Astrocyte (in vitro differentiated cells and primary cell): ENCODE results near the gene EPS8L3. TPM values are rescaled to one million over a fixed set of nuclear protein-coding genes. Genes with fewer than 3 reads are reported as not detected.
"Not testable (repeated sequence)": the region's sequence is repeated elsewhere in the genome, so short reads cannot be mapped to it uniquely, and the experiment has no call there.

Experiments used
- DNase-seq: peaks from one replicate; pipeline ENCODE4 v3.0.0-alpha.2; 2010; ENCODE audit warnings: low read depth
- FAIRE-seq: peaks from 2 replicates; lab custom pipeline; 2011; peaks lifted over from hg19 to GRCh38; lab: Jason Lieb, UNC
- H2AFZ ChIP-seq: 2 replicates; pipeline ENCODE4 v1.6.0; 2012; ENCODE audit warnings: low read depth, low read length, inconsistent platforms
- H3K27ac ChIP-seq: 2 replicates; pipeline ENCODE4 v1.5.1; 2011; ENCODE audit warnings: low read depth, low read length, inconsistent platforms
- H3K27me3 ChIP-seq: 2 replicates; pipeline ENCODE4 v1.6.0; 2011; ENCODE audit warnings: low read length, inconsistent platforms; ENCODE audit not compliant: insufficient read depth
- H3K36me3 ChIP-seq: 2 replicates; pipeline ENCODE4 v1.5.1; 2011; ENCODE audit warnings: low read length, inconsistent platforms; ENCODE audit not compliant: insufficient read depth
- H3K4me1 ChIP-seq: 2 replicates; pipeline ENCODE4 v1.5.1; 2011; ENCODE audit warnings: low read length, inconsistent platforms; ENCODE audit not compliant: insufficient read depth
- H3K4me2 ChIP-seq: 2 replicates; pipeline ENCODE4 v1.6.0; 2012; ENCODE audit warnings: low read length, inconsistent platforms
- H3K4me3 ChIP-seq: 2 replicates; pipeline ENCODE4 v1.5.1; 2011; ENCODE audit warnings: low read depth, mild to moderate bottlenecking, low read length, inconsistent platforms; ENCODE audit not compliant: insufficient read depth
- H3K79me2 ChIP-seq: 2 replicates; pipeline ENCODE4 v1.6.0; 2012; ENCODE audit warnings: mild to moderate bottlenecking, low read length, inconsistent platforms; ENCODE audit not compliant: insufficient read depth
- H3K9ac ChIP-seq: 2 replicates; pipeline ENCODE4 v1.6.0; 2012; ENCODE audit warnings: mild to moderate bottlenecking, low read length, inconsistent platforms
- H3K9me3 ChIP-seq: 2 replicates; pipeline ENCODE4 v1.5.1; 2012; ENCODE audit warnings: low read depth, mild to moderate bottlenecking, low read length, inconsistent platforms; ENCODE audit not compliant: insufficient read depth
- H4K20me1 ChIP-seq: 2 replicates; pipeline ENCODE4 v1.6.0; 2012; ENCODE audit warnings: low read length, inconsistent platforms; ENCODE audit not compliant: insufficient read depth
- H3K27ac Mint-ChIP-seq: one replicate; pipeline ENCODE4 v1.8.0; 2021; ENCODE audit warnings: mild to moderate bottlenecking, mixed read lengths; ENCODE audit not compliant: unreplicated experiment
- H3K27me3 Mint-ChIP-seq: one replicate; pipeline ENCODE4 v1.8.0; 2021; ENCODE audit warnings: low read depth, mixed read lengths; ENCODE audit not compliant: unreplicated experiment
- H3K36me3 Mint-ChIP-seq: one replicate; pipeline ENCODE4 v1.8.0; 2021; ENCODE audit warnings: low read depth, mixed read lengths; ENCODE audit not compliant: unreplicated experiment
- H3K4me1 Mint-ChIP-seq: one replicate; pipeline ENCODE4 v1.8.0; 2021; ENCODE audit warnings: low read depth, mixed read lengths; ENCODE audit not compliant: unreplicated experiment
- H3K4me3 Mint-ChIP-seq: one replicate; pipeline ENCODE4 v1.8.0; 2021; ENCODE audit warnings: mild to moderate bottlenecking, moderate library complexity, mixed read lengths; ENCODE audit not compliant: unreplicated experiment
- H3K9me3 Mint-ChIP-seq: one replicate; pipeline ENCODE4 v1.8.0; 2021; ENCODE audit warnings: mild to moderate bottlenecking, mixed read lengths; ENCODE audit not compliant: unreplicated experiment
- CTCF ChIP-seq: IDR thresholded peaks from 2 replicates; pipeline ENCODE4 v1.5.1; 2011; ENCODE audit warnings: low read depth, mild to moderate bottlenecking, inconsistent platforms, low read length, moderate library complexity; ENCODE audit not compliant: insufficient read depth
- EZH2 ChIP-seq: IDR thresholded peaks from 2 replicates; pipeline ENCODE4 v1.6.1; 2012; ENCODE audit warnings: mild to moderate bottlenecking, low read length, inconsistent platforms; ENCODE audit not compliant: insufficient read depth
- total RNA-seq: library from RNA; stranded (reverse); gene quantifications from 2 replicates; pipeline ENCODE4 v1.2.1, GENCODE V29; 2021

EPS8L3 gene
- total RNA-seq, 1 donor from 2014 or later: not detected

DNA sequence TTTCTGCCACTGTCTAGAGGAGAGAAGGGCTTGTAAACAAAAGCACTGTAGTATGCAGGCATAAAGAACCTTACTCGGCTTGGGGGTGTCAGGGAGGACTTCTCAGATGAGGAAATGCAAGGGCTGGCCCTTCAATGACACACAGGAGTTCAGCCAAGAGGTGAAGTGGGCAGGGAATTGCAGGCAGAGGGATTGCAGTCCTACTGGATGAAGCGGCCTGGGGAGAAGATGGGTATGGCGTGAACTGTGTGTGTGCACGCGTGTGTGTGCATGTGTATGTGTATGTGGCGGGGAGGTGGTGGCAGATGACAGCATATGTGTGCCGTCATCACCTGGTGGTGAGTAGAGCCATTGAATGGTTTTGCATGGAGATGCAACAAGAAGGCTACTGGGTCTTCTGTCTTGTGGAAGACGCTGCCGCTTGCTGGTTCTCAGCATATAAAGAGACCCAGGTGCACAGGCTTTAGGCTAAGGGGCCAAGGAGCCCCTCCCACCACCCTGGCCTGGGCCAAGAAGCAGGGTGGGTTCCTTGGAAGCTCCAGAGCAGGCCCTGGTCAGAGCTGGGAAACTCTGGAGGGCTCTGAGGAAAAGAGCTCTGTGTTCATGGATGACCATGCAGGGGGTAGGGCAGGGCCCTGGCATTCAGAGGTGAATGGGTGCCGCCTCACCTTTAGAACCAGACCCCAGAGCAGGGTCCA, 4.1 kb upstream of the EPS8L3 start:
- no peaks in the 10 kb centered on the region for H4K20me1 ChIP-seq
- H3K9ac ChIP-seq: no peak overlapping the region
- Mint-ChIP-seq H3K4me1 (peaks cover 11% of the 10 kb centered on the region), H3K27me3 (peaks cover 20% of the 10 kb centered on the region), H3K9me3 (no peaks in the 10 kb centered on the region), H3K4me3 (no peak overlapping the region), H3K27ac (no peak overlapping the region), H3K36me3 (peaks cover 2% of the 10 kb centered on the region)
- H3K9me3 ChIP-seq: no peaks in the 10 kb centered on the region
- TF ChIP-seq EZH2: no peak
- TF ChIP-seq CTCF: no peak
- H3K4me2 ChIP-seq: no peak overlapping the region
- DNase-seq (no peak), FAIRE-seq (no peak)
- H3K36me3 ChIP-seq: no peaks in the 10 kb centered on the region
- no peak overlapping the region for H3K27ac ChIP-seq
- no peaks in the 10 kb centered on the region for H3K79me2 ChIP-seq
- no peak overlapping the region for H3K4me3 ChIP-seq
- H2AFZ ChIP-seq: no peak overlapping the region
- peaks cover 14% of the 10 kb centered on the region for H3K4me1 ChIP-seq
- no peaks in the 10 kb centered on the region for H3K27me3 ChIP-seq

DNA sequence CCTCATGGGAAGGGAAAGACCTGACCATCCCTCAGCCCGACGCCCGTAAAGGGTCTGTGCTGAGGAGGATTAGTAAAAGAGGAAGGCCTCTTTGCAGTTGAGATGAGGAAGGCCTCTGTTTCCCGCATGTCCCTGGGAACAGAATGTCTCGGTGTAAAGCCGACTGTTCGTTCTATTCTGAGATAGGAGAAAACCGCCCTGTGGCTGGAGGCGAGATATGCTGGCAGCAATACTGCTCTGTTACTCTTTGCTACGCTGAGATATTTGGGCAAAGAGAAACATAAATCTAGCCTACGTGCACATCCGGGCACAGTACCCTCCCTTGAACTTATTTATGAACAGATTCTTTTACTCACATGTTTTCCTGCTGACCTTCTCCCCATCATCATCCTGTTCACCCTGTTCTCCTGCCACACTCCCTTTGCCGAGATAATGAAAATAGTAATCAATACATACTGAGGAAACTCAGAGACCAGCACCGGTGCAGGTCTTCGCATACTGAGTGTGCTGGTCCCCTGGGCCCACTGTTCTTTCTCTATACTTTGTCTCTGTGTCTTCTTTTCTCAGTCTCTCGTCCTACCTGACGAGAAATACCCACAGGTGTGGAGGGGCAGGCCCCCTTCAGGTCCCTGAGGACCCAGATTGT, 3.4 kb upstream of the EPS8L3 start:
- not testable (repeated sequence) for H3K9me3 ChIP-seq, H3K4me2 ChIP-seq, H3K9me3 Mint-ChIP-seq, H3K36me3 ChIP-seq, H3K9ac ChIP-seq, FAIRE-seq, H3K27ac Mint-ChIP-seq, DNase-seq, H3K79me2 ChIP-seq, H3K4me3 ChIP-seq, H3K27me3 ChIP-seq, H3K4me3 Mint-ChIP-seq, H4K20me1 ChIP-seq, H2AFZ ChIP-seq, H3K27ac ChIP-seq, H3K36me3 Mint-ChIP-seq
- H3K4me1 ChIP-seq: peaks cover 15% of the 10 kb centered on the region
- H3K4me1 Mint-ChIP-seq: peaks cover 11% of the 10 kb centered on the region
- H3K27me3 Mint-ChIP-seq: peaks cover 21% of the 10 kb centered on the region

DNA sequence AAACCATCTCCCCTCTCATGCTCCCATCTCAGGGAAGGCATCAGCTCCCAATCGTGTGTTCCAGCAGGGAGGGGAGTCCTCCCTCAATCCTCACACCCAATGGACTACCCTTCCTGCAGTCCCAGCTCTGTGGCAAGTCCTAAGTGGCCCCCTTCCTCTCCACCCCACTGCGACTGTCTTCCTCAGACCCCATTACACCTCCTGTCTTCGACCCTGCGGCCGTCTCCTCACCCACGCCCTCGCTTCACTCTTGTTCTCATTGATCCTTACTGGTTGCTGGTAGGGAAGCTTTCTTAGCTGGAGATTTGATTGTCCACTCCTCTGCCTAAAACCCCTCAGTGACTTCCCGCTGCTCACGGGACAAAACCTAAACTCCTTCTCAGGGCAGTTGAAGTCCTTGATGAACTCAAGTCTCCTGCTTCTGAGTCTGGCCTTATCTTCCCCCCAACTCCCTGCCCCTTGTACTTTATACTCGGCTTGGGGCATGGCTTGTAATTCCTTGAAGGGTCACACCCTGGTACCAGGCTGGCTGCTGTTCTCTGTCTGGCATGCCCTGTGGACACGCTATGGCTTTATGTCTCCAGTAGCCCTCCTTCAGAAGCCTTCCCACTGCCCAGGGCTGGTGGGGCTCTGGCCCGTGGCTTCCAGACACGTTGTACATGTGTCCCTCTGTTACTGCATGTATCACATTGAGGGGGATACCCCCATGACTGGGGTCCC, 2.3 kb upstream of the EPS8L3 start:
- peaks cover 3% of the 10 kb centered on the region for H3K36me3 Mint-ChIP-seq
- FAIRE-seq: no peak

More for the DNA sequence above, 2.3 kb upstream of the EPS8L3 start:
- H3K9ac ChIP-seq: no peak overlapping the region
- no peak overlapping the region for H3K27ac ChIP-seq
- Mint-ChIP-seq H3K27ac (no peak overlapping the region), H3K27me3 (peaks cover 26% of the 10 kb centered on the region), H3K4me1 (peaks cover 11% of the 10 kb centered on the region), H3K9me3 (no peaks in the 10 kb centered on the region), H3K4me3 (no peak overlapping the region)
- peaks cover 15% of the 10 kb centered on the region for H3K4me1 ChIP-seq
- no peak for DNase-seq
- no peak overlapping the region for H2AFZ ChIP-seq
- H3K9me3 ChIP-seq: no peaks in the 10 kb centered on the region
- no peaks in the 10 kb centered on the region for H4K20me1 ChIP-seq
- no peaks in the 10 kb centered on the region for H3K27me3 ChIP-seq
- H3K4me3 ChIP-seq: no peak overlapping the region
- H3K79me2 ChIP-seq: no peaks in the 10 kb centered on the region
- H3K36me3 ChIP-seq: no peaks in the 10 kb centered on the region
- H3K4me2 ChIP-seq: no peak overlapping the region
- TF ChIP-seq EZH2: no peak
